GM12874 (cell line): Measurements from ENCODE around the gene ARFGEF2.

Experiments used
- TF ChIP-seq, protein P1 (sequence below): IDR thresholded peaks from 2 replicates; pipeline ENCODE4 v1.5.1; 2011; ENCODE audit warnings: low read depth, mild to moderate bottlenecking, control low read depth, low read length, moderate library complexity; ENCODE audit not compliant: insufficient read depth

Gene ARFGEF2

DNA sequence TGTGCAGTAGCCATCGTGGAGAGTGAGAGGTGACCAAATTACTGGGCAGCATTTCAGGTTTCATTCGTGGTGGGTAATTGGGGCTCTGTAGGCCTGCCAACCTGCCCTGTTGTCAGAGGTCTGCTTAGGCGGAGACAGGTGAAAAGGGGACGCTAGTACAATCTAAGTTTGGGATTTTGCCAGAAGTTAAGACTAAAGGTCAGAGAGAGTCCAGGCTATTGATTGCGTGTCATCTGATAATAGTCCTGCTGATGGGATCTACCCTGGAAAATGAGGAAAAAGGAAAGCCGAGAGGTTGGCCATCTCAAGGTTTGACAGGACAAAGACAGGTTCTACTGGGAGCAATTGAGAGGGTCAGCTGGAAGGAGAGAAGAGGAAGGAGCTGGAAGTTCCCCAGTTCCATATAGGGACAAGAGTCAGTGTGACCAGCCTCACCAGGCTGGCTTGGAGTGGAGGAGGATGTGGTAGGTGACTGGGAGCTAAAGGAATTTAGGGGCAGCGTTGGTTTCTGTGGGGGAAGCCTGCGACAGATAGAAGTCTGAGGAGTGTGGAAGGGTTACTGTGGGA lies 10.9 kb downstream of the ARFGEF2 start:
- TF ChIP-seq, protein P1, sequence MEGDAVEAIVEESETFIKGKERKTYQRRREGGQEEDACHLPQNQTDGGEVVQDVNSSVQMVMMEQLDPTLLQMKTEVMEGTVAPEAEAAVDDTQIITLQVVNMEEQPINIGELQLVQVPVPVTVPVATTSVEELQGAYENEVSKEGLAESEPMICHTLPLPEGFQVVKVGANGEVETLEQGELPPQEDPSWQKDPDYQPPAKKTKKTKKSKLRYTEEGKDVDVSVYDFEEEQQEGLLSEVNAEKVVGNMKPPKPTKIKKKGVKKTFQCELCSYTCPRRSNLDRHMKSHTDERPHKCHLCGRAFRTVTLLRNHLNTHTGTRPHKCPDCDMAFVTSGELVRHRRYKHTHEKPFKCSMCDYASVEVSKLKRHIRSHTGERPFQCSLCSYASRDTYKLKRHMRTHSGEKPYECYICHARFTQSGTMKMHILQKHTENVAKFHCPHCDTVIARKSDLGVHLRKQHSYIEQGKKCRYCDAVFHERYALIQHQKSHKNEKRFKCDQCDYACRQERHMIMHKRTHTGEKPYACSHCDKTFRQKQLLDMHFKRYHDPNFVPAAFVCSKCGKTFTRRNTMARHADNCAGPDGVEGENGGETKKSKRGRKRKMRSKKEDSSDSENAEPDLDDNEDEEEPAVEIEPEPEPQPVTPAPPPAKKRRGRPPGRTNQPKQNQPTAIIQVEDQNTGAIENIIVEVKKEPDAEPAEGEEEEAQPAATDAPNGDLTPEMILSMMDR = no peak

DNA sequence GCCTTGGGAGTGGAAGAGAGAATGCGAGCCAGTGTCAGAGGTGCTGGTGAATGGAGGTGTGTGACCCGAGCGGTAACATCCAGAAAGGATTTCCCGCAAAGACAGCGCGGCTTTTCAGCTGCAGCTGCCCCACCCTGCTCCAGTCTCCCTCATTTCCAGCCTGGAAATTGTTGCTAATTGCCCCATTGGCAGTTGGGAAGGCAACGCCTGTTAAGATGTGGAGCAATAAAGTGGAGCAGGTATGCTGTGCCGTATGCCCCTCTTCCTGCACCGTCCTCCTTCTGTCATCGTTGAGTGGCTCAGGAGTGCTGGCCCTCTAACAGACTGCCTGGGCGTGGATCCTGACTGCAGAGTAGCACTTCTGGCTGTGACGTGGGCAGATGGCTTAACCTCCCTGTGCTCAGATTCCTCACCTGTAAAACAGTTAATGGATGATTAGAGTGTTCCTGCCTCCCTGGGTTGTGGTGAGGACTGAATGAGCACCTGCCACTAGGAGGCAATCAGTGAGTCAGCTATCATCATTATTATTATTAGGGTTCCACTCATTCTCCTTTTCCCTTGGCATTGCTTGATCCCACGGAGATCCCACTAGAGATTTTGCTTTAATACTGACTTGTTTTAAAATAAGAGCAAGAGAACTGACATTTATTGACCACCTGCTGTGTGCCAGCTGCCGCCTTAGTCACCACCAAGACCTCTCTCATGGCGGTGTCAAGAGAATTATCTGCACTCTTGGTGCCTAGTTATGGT lies 11.7 kb downstream of the ARFGEF2 start:
- TF ChIP-seq, protein P1 = no peak

DNA sequence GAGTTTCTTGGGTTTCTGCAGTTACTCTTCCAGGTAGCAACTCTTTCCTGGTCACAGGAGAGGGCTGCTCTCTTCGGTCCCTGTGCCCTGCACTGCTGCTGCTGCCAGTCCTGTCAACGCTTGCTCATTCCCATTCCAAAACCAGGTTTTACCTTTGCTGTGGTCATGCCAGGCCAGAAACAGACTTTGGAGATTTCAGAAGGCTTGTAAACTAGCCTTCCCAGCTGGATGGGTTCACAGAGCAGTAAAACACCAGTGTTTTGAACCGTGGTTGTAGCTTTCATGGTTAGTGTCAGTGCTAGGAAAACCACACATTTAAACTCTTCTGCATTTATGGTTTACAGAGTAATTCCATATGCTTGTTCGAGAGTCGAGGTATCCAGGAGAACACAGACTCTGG lies 16.2 kb downstream of the ARFGEF2 start:
- TF ChIP-seq, protein P1 = no peak

DNA sequence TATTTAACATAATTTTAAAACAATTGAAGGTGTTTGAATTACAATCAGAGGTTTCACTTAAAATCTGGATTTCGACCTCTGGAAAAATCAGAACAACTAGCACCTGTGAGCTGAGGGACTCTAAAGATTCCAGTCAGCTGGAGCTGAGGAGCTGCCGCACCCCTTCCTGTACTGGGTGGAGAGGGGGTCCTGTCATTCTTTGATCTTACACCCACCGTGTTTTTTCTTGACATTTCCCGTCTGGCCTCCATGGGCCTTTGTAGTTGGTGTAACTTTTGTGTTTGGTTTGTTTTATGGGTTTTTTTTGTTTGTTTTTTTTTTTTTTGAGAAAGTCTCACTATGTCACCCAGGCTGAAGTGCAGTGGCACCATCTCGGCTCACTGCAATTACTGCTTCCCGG lies 17.2 kb downstream of the ARFGEF2 start:
- TF ChIP-seq, protein P1 = no peak

DNA sequence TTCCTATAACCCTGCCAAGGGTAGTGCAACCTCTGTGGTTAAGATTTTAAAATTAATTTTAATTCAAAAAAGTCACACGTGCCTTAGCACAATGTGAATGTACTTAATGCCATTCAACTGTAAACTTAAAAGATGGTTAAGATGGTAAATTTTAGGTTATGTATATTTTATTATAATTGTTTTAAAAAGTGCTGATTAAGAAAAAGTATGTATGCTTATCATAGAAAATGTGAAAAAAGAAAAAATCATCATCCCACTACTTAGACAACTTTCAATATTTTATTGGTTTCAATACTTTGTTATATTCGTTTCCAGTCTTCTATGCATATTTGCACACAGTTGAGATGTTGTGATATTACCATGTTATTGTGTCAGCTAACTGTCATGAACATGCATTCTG lies 18.7 kb downstream of the ARFGEF2 start:
- TF ChIP-seq, protein P1 = no peak

DNA sequence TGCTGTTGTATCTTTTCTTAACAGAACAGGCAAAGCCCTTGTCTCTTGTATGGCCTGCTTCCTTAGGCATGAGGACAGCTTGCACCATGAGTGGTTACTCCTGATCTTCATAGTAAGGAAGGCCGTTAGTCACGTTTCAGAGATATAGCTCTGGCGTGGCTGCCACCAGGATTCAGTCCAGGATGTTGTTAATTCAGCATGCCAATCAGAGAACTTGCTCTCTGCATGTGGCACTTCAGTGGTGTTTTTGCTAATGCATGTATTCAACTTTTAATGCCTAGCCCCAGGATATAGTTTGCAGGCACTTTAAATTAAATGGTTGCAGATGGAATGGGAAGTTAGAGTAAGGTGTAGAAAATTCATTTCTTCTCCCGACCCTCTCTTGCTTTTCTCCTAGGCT lies 20.0 kb downstream of the ARFGEF2 start:
- TF ChIP-seq, protein P1 = no peak

DNA sequence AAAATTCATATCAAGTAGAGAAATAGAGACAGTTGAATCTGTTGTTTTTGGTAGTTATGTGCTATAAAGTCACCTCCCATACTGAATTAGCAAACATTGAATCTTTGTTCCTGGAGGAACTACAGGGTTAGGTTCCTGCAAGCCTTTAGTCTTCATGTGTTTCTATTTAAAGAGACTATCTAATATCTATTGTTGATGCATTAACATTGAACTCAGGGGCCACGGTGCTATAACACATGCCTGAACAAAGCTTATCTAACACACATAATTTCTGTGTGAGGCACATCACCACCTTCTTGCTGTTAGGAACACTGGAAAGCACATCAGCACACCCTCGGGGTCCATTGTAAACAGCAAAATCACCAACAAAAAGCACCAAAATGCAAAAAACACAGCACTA lies 21.2 kb downstream of the ARFGEF2 start:
- TF ChIP-seq, protein P1 = no peak
